ENCODE measurements around the gene RTKN2. TPM values are rescaled to one million over a fixed set of nuclear protein-coding genes. Genes with fewer than 3 reads are reported as not detected.

Gene RTKN2
- total RNA-seq, 1 donor from 2014 or later = 5.0 TPM

GRCh38 chr10:62182595-62182994 is 86.0 kb downstream of the RTKN2 start:
- intact Hi-C loops (cut with micrococcal nuclease) = loop anchor here (2.0 to 10.0 kb wide), 9 partner anchors 60 to 1398 kb away; partner anchors contain the start of gene EGR2

GRCh38 chr10:62182171-62182570 is 86.5 kb downstream of the RTKN2 start:
- intact Hi-C loops (cut with micrococcal nuclease) = loop anchor here (2.0 to 10.0 kb wide), 9 partner anchors 60 to 1397 kb away; partner anchors contain the start of gene EGR2

GRCh38 chr10:62180677-62181076 is 88.0 kb downstream of the RTKN2 start:
- intact Hi-C loops (cut with micrococcal nuclease) = loop anchor here (5.0 to 10.0 kb wide), 7 partner anchors 58 to 1396 kb away; partner anchors contain the start of gene EGR2

- intact Hi-C loops (cut with micrococcal nuclease) = no loop called here
Measured at GRCh38 chr10:62178568-62178967, 90.1 kb downstream of the RTKN2 start.

GRCh38 chr10:62177111-62177510 is 91.5 kb downstream of the RTKN2 start:
- intact Hi-C loops (cut with micrococcal nuclease) = no loop called here

GRCh38 chr10:62175251-62175650 is 93.4 kb downstream of the RTKN2 start:
- intact Hi-C loops (cut with micrococcal nuclease) = no loop called here

GRCh38 chr10:62172465-62172864 is 96.2 kb downstream of the RTKN2 start:
- intact Hi-C loops (cut with micrococcal nuclease) = no loop called here

GRCh38 chr10:62171791-62172190 is 96.9 kb downstream of the RTKN2 start:
- intact Hi-C loops (cut with micrococcal nuclease) = no loop called here

GRCh38 chr10:62170732-62171131 is 97.9 kb downstream of the RTKN2 start:
- intact Hi-C loops (cut with micrococcal nuclease) = no loop called here

- intact Hi-C loops (cut with micrococcal nuclease) = no loop called here
Measured at GRCh38 chr10:62166331-62167131, 102.1 kb downstream of the RTKN2 start.

GRCh38 chr10:62165803-62166202 is 102.8 kb downstream of the RTKN2 start:
- intact Hi-C loops (cut with micrococcal nuclease) = no loop called here

GRCh38 chr10:62163024-62163423 is 105.6 kb downstream of the RTKN2 start:
- intact Hi-C loops (cut with micrococcal nuclease) = no loop called here

- intact Hi-C loops (cut with micrococcal nuclease) = no loop called here
Measured at GRCh38 chr10:62162261-62162981, 106.2 kb downstream of the RTKN2 start.

- intact Hi-C loops (cut with micrococcal nuclease) = no loop called here
Measured at GRCh38 chr10:62159351-62159750, 109.3 kb downstream of the RTKN2 start.

- intact Hi-C loops (cut with micrococcal nuclease) = no loop called here
Measured at GRCh38 chr10:62157601-62158000, 111.0 kb downstream of the RTKN2 start.

- intact Hi-C loops (cut with micrococcal nuclease) = no loop called here
Measured at GRCh38 chr10:62155054-62155680, 113.5 kb downstream of the RTKN2 start.

- intact Hi-C loops (cut with micrococcal nuclease) = no loop called here
Measured at GRCh38 chr10:62154231-62154630, 114.4 kb downstream of the RTKN2 start.

- intact Hi-C loops (cut with micrococcal nuclease) = no loop called here
Measured at GRCh38 chr10:62153191-62153590, 115.5 kb downstream of the RTKN2 start.

- intact Hi-C loops (cut with micrococcal nuclease) = no loop called here
Measured at GRCh38 chr10:62149621-62150020, 119.0 kb downstream of the RTKN2 start.

GRCh38 chr10:62148155-62148554 is 120.5 kb downstream of the RTKN2 start:
- intact Hi-C loops (cut with micrococcal nuclease) = no loop called here

- intact Hi-C loops (cut with micrococcal nuclease) = no loop called here
Measured at GRCh38 chr10:62147425-62147824, 121.2 kb downstream of the RTKN2 start.

GRCh38 chr10:62136931-62137330 is 131.7 kb downstream of the RTKN2 start:
- intact Hi-C loops (cut with micrococcal nuclease) = no loop called here

Data from T-helper 2 cell treated with Interferon-gamma antibody and Interleukin-4, amounts not matched to agents 100 ng/mL and 5 ng/mL, for 36 hours (primary cell).